Spleen (tissue), 11 donors: Measurements from ENCODE around the gene TDG. TPM values are rescaled to one million over a fixed set of nuclear protein-coding genes. Genes with fewer than 3 reads are reported as not detected.

Experiments used
- DNase-seq: peaks from one replicate; pipeline ENCODE4 v3.0.0-alpha.2; 2020
- H3K27ac ChIP-seq, 8 donors: fragments of 200-600 bp; sonication (generic) in 7 of 8; 1 replicate in 4 of 8; 2 replicates in 4 of 8; pipeline versions ENCODE4 v1.5.0 to v1.8.0; 2016 to 2021; ENCODE audit warnings: inconsistent platforms in 4 of 8, mild to moderate bottlenecking in 4 of 8, moderate library complexity in 1 of 8
- H3K27me3 ChIP-seq, 7 donors: fragments of 200-600 bp; sonication (generic) in 6 of 7; replicated peaks in 1 of 7; 1 replicate in 4 of 7; 2 replicates in 3 of 7; pipeline versions ENCODE4 v1.5.0 to v1.8.0; 2016 to 2021; ENCODE audit warnings: inconsistent platforms in 3 of 7, mild to moderate bottlenecking in 1 of 7
- H3K36me3 ChIP-seq, 6 donors: fragments of 200-600 bp; sonication (generic) in 5 of 6; 1 replicate in 4 of 6; 2 replicates in 2 of 6; pipeline versions ENCODE4 v1.5.0 to v1.8.0; 2016 to 2021; ENCODE audit warnings: inconsistent platforms in 2 of 6
- H3K4me1 ChIP-seq, 6 donors: fragments of 200-600 bp; sonication (generic) in 5 of 6; 1 replicate in 3 of 6; 2 replicates in 3 of 6; pipeline versions ENCODE4 v1.5.0 to v1.8.0; 2016 to 2021; ENCODE audit warnings: inconsistent platforms in 3 of 6
- H3K4me3 ChIP-seq, 8 donors: fragments of 200-600 bp; sonication (generic) in 7 of 8; 1 replicate in 4 of 8; 2 replicates in 4 of 8; pipeline versions ENCODE4 v1.5.0 to v1.8.0; 2016 to 2021; ENCODE audit warnings: inconsistent platforms in 4 of 8, mild to moderate bottlenecking in 4 of 8, moderate library complexity in 2 of 8
- H3K9me3 ChIP-seq, 8 donors: fragments of 200-600 bp; sonication (generic) in 7 of 8; 1 replicate in 4 of 8; 2 replicates in 4 of 8; pipeline versions ENCODE4 v1.5.0 to v1.8.0; 2016 to 2021; ENCODE audit warnings: inconsistent platforms in 4 of 8
- CTCF ChIP-seq, 11 experiments: fragments of 200-600 bp in 7 of 11; fragments of 450-650 bp in 4 of 11; sonication (generic) in 4 of 11; IDR thresholded peaks in 8 of 11; conservative IDR thresholded peaks in 3 of 11; 1 replicate in 7 of 11; 2 replicates in 4 of 11; pipeline versions ENCODE4 v1.4.0 to v1.8.0; 2016 to 2021; ENCODE audit warnings: antibody characterized with exemption in 11 of 11, inconsistent platforms in 4 of 11, mild to moderate bottlenecking in 1 of 11
- POLR2A ChIP-seq, 3 donors: fragments of 450-650 bp; IDR thresholded peaks; one replicate each; pipeline ENCODE4 v1.5.1; 2017; ENCODE audit warnings: antibody characterized with exemption in 3 of 3, mild to moderate bottlenecking in 1 of 3
- POLR2AphosphoS5 ChIP-seq, 3 donors: sonication (generic); formaldehyde crosslinking; IDR thresholded peaks; one replicate each; pipeline ENCODE4 v1.5.1; 2017; ENCODE audit warnings: antibody characterized with exemption in 3 of 3
- WGBS, 5 donors: extraction: QIAGEN DNeasy Blood & Tissue Kit in 3 of 5; methylation state at CpG; one replicate each; pipeline versions ENCODE4 v1.1.5 to v1.1.7; 2013 to 2018; 5-methylcytosine and 5-hydroxymethylcytosine counted together
- intact Hi-C: fragments of 100-400 bp; cut with DNase I; formaldehyde crosslinking; loops from one replicate; pipeline ENCODE4 v1.15.0; 2023; ENCODE audit warnings: low total_unique reads
- polyA plus RNA-seq, 3 donors: library from polyadenylated mRNA; stranded (reverse); fragments of 200-250 nt; gene quantifications; one replicate each; pipeline ENCODE4 v1.2.1, GENCODE V29; 2013
- total RNA-seq, 7 donors: library from RNA; depleted of rRNA in 3 of 7; stranded (reverse); fragments of >200 nt in 3 of 7; fragmentation: NEBNext Ultra II Directional in 4 of 7; extraction: Animal tissue kit (Norgen Biotek cat#: 25700) in 4 of 7; gene quantifications; one replicate each; pipeline versions ENCODE4 v1.1.0 to v1.2.1, GENCODE V29; 2016 to 2021
- donor health status: healthy with polysubstance abuse.
- donor health status: DM: no; HTN: no; CAD: no; lungs with moderate emphysema.
- donor health status: DM: no; HTN: no; CAD: no.
- donor health status: Bipolar disorder and iron deficiency.
- donor health status: healthy.
- donor health status: DM: no; HTN: no; CAD: no.
- donor health status: DM: yes; HTN: yes; CAD: no.

The TDG gene
- total and polyA plus RNA-seq, 10 donors: 11.0 to 38.2 (median 23.4) TPM

DNA sequence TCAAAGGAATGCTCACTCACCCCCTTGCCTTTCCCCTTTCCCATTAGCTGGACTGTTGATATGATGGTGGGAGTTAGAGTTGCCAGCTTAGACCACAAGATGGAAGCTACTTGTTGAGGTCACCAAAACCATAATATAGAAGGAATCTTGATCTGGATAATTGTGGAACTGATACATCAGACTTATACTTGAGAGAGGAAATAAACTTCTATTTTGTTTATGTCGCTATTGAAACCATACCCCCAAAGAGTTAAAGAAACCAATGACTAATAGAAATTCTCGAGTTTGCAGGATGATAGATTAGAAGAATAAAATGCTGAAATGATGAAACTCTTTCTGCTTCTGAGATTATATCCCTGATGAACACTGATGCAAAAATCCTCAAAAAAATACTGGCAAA is 37.9 kb downstream of the TDG start:
- Histone ChIP-seq H3K4me1 (no peaks in the 10 kb centered on the region), H3K9me3 (peaks cover 0 to 1% (median 0%) of the 10 kb centered on the region in 8 donors), H3K27me3 (peaks cover 0 to 35% (median 0%) of the 10 kb centered on the region in 7 donors), H3K27ac (no peak overlapping the region), H3K36me3 (no peaks in the 10 kb centered on the region), H3K4me3 (no peak overlapping the region)
- DNase-seq: no peak
- 71 to 82% (median 75%) methylated on average over 2 of the region's 2 CpGs for WGBS, 5 donors
- no peak for TF ChIP-seq POLR2AphosphoS5 (IDR thresholded peaks at IDR 0.05)
- no peak for TF ChIP-seq CTCF (IDR thresholded peaks at IDR 0.05 in 8 of 11, conservative IDR thresholded peaks at IDR 0.05 in 3 of 11)
- no peak for TF ChIP-seq POLR2A (IDR thresholded peaks at IDR 0.05)
- intact Hi-C loops: no loop called here

GRCh38 chr12:104006929-104007328 is 41.3 kb downstream of the TDG start:
- WGBS, 5 donors: 57 to 65% (median 61%) methylated on average over 3 of the region's 3 CpGs
- Histone ChIP-seq H3K9me3 (peaks cover 0 to 5% (median 0%) of the 10 kb centered on the region in 8 donors), H3K27ac (no peak overlapping the region), H3K36me3 (no peaks in the 10 kb centered on the region), H3K4me3 (no peak overlapping the region), H3K27me3 (peaks cover 0 to 12% (median 0%) of the 10 kb centered on the region in 7 donors), H3K4me1 (no peaks in the 10 kb centered on the region)
- intact Hi-C loops: no loop called here
- TF ChIP-seq POLR2A (IDR thresholded peaks at IDR 0.05) (no peak), CTCF (IDR thresholded peaks at IDR 0.05 in 8 of 11, conservative IDR thresholded peaks at IDR 0.05 in 3 of 11) (no peak), POLR2AphosphoS5 (IDR thresholded peaks at IDR 0.05) (no peak)
- no peak for DNase-seq

DNA sequence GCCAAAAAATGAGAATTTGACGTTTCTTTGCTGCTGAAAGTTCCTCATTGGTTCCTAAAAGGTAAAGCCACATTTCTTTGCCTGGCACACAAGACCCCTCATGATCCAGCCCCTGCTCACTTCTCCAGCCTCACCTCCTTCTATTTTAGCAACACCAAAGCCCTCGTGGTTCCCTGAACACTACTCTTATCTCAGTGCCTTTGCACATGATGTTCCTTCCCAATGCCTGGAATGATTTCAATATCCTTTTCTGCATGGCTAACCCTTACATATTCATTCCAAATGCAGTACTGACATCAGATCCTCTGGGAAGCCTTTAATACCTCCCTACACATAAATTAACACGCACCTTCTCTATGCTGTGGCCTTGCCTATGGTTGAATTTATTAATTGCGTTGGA is 44.4 kb downstream of the TDG start:
- DNase-seq: no peak
- no peaks in the 10 kb centered on the region for H3K4me1 ChIP-seq
- intact Hi-C loops: no loop called here
- H3K36me3 ChIP-seq: no peaks in the 10 kb centered on the region
- peaks cover 0 to 5% (median 0%) of the 10 kb centered on the region in 8 donors for H3K9me3 ChIP-seq
- no peak for TF ChIP-seq POLR2A (IDR thresholded peaks at IDR 0.05)
- H3K27me3 ChIP-seq: no peaks in the 10 kb centered on the region
- no peak overlapping the region for H3K4me3 ChIP-seq
- no peak overlapping the region for H3K27ac ChIP-seq
- 88 to 93% (median 91%) methylated on average over 4 of the region's 4 CpGs for WGBS, 5 donors

- intact Hi-C loops: no loop called here
- H3K9me3 ChIP-seq: peaks cover 0 to 5% (median 0%) of the 10 kb centered on the region in 8 donors
Measured at GRCh38 chr12:104010606-104011169, 45.0 kb downstream of the TDG start.

More at GRCh38 chr12:104010606-104011169, 45.0 kb downstream of the TDG start:
- Histone ChIP-seq H3K27me3 (no peaks in the 10 kb centered on the region), H3K4me1 (no peaks in the 10 kb centered on the region), H3K4me3 (no peak overlapping the region), H3K27ac (no peak overlapping the region), H3K36me3 (no peaks in the 10 kb centered on the region)
- TF ChIP-seq POLR2A (IDR thresholded peaks at IDR 0.05) (no peak), CTCF (IDR thresholded peaks at IDR 0.05 in 8 of 11, conservative IDR thresholded peaks at IDR 0.05 in 3 of 11) (no peak), POLR2AphosphoS5 (IDR thresholded peaks at IDR 0.05) (no peak)
- WGBS, 5 donors: 84 to 91% (median 88%) methylated on average over 2 of the region's 2 CpGs
- no peak for DNase-seq
